GM23248 (cell line): ENCODE data around the gene SCO2. TPM values are rescaled to one million over a fixed set of nuclear protein-coding genes. Genes with fewer than 3 reads are reported as not detected.
"Not testable (repeated sequence)": the region's sequence is repeated elsewhere in the genome, so short reads cannot be mapped to it uniquely, and the experiment has no call there.

Source experiments
- DNase-seq: peaks from one replicate; pipeline ENCODE4 v3.0.0-alpha.2; 2015
- H2AFZ ChIP-seq: fragments of 200-600 bp; sonication (generic); 2 replicates; pipeline ENCODE4 v1.6.1; 2016; ENCODE audit warnings: antibody characterized with exemption
- H3F3A ChIP-seq: fragments of 200-600 bp; sonication (generic); 2 replicates; pipeline ENCODE4 v1.6.1; 2016; ENCODE audit warnings: mild to moderate bottlenecking, antibody characterized with exemption, mixed run types; ENCODE audit not compliant: insufficient read depth
- H3K27ac ChIP-seq: fragments of 200-600 bp; sonication (generic); 2 replicates; pipeline ENCODE4 v1.5.1; 2016; ENCODE audit warnings: mild to moderate bottlenecking
- H3K27me3 ChIP-seq: fragments of 200-600 bp; sonication (generic); replicated peaks from 2 replicates; pipeline ENCODE4 v1.6.1; 2016; ENCODE audit warnings: mild to moderate bottlenecking; ENCODE audit not compliant: insufficient read depth
- H3K36me3 ChIP-seq: fragments of 200-600 bp; sonication (generic); 2 replicates; pipeline ENCODE4 v1.6.1; 2016; ENCODE audit warnings: low read depth, mild to moderate bottlenecking
- H3K4me1 ChIP-seq: fragments of 200-600 bp; sonication (generic); 2 replicates; pipeline ENCODE4 v1.6.1; 2016; ENCODE audit warnings: mild to moderate bottlenecking; ENCODE audit not compliant: insufficient read depth
- H3K4me2 ChIP-seq: fragments of 200-600 bp; sonication (generic); one replicate; pipeline ENCODE4 v1.6.1; 2016; ENCODE audit warnings: mild to moderate bottlenecking; ENCODE audit not compliant: unreplicated experiment
- H3K4me3 ChIP-seq: fragments of 200-600 bp; sonication (generic); 2 replicates; pipeline ENCODE4 v1.5.1; 2016; ENCODE audit warnings: mild to moderate bottlenecking
- H3K79me2 ChIP-seq: fragments of 200-600 bp; sonication (generic); 2 replicates; pipeline ENCODE4 v1.6.1; 2016; ENCODE audit warnings: mild to moderate bottlenecking; ENCODE audit not compliant: insufficient read depth
- H3K9ac ChIP-seq: fragments of 200-600 bp; sonication (generic); 2 replicates; pipeline ENCODE4 v1.6.1; 2016; ENCODE audit warnings: mild to moderate bottlenecking
- H3K9me2 ChIP-seq: fragments of 200-600 bp; sonication (generic); 2 replicates; pipeline ENCODE4 v1.6.1; 2016; ENCODE audit warnings: mixed run types, mild to moderate bottlenecking, moderate library complexity; ENCODE audit not compliant: insufficient read depth
- H3K9me3 ChIP-seq: fragments of 200-600 bp; sonication (generic); one replicate; pipeline ENCODE4 v1.6.1; 2017; ENCODE audit warnings: low read depth
- H4K20me1 ChIP-seq: fragments of 200-600 bp; sonication (generic); 2 replicates; pipeline ENCODE4 v1.6.0; 2016; ENCODE audit not compliant: insufficient read depth
- EZH2 ChIP-seq: fragments of 200-600 bp; sonication (generic); IDR thresholded peaks from 2 replicates; pipeline ENCODE4 v1.6.1; 2018; ENCODE audit warnings: antibody characterized with exemption, mild to moderate bottlenecking; ENCODE audit not compliant: insufficient read depth, poor library complexity, severe bottlenecking
- EZH2phosphoT487 ChIP-seq: fragments of 200-600 bp; sonication (generic); IDR thresholded peaks from 2 replicates; pipeline ENCODE4 v1.6.1; 2018; ENCODE audit warnings: antibody characterized with exemption, moderate library complexity, mild to moderate bottlenecking, low read depth; ENCODE audit not compliant: insufficient read depth
- WGBS, 2 experiments: methylation state at CpG; one replicate each; pipeline ENCODE4 v1.1.6; 2015 to 2017; ENCODE audit warnings: low lambda C conversion rate in 2 of 2, low coverage in 1 of 2; ENCODE audit errors: missing lambda C conversion rate in 2 of 2; 5-methylcytosine and 5-hydroxymethylcytosine counted together
- in situ Hi-C: fragments of 300-500 bp; cut with MboI; formaldehyde crosslinking; loops from 2 replicates; pipeline ENCODE4 v1.15.0; 2020
- polyA plus RNA-seq: library from polyadenylated mRNA; unstranded; fragments of >200 nt; fragmentation: Nextera tagmentation; extraction: Ambion mirVana; gene quantifications from 2 replicates; pipeline ENCODE4 v1.2.1, GENCODE V29; 2016
- total RNA-seq: library from RNA; depleted of rRNA; stranded (reverse); fragments of >200 nt; shearing (Covaris generic); gene quantifications from 2 replicates; pipeline ENCODE4 v1.2.3, GENCODE V29; 2014

Gene SCO2
- total and polyA plus RNA-seq, 2 experiments from 2014 or later = 8.4 to 11.0 TPM

DNA sequence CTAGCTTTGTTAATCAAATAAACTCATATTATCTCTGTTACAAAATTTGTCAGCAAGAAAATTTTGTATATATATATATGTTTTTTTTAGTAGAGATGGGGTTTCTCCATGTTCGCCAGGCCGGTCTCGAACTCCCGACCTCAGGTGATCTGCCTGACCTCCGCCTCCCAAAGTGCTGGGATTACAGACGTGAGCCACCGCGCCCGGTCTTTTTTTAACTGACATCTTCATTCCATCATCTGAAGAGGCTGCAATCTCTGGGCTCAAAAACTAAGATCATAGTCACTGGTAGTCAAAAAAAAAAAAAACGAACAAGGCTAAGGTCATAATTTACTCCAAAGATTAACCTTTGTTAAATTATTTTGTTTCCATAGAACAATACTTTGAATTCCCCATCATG lies 15.0 kb upstream of the SCO2 start:
- Histone ChIP-seq H3K27me3 (no peaks in the 10 kb centered on the region), H3K27ac (peak overlapping the region; percentile 99), H3K36me3 (no peaks in the 10 kb centered on the region), H3K4me1 (peaks cover 42% of the 10 kb centered on the region), H3K4me2 (peak overlapping the region; percentile 84), H2AFZ (no peak overlapping the region), H3K4me3 (no peak overlapping the region), H3K9ac (peak overlapping the region; percentile 90), H3K9me3 (no peaks in the 10 kb centered on the region), H4K20me1 (no peaks in the 10 kb centered on the region), H3K79me2 (no peaks in the 10 kb centered on the region), H3F3A (peaks cover 42% of the 10 kb centered on the region), H3K9me2 (no peaks in the 10 kb centered on the region)
- DNase-seq = no peak
- 81% methylated on average over 10 of the region's 10 CpGs for WGBS, 2 experiments
- in situ Hi-C loops = no loop called here
- TF ChIP-seq EZH2phosphoT487 (no peak), EZH2 (no peak)

DNA sequence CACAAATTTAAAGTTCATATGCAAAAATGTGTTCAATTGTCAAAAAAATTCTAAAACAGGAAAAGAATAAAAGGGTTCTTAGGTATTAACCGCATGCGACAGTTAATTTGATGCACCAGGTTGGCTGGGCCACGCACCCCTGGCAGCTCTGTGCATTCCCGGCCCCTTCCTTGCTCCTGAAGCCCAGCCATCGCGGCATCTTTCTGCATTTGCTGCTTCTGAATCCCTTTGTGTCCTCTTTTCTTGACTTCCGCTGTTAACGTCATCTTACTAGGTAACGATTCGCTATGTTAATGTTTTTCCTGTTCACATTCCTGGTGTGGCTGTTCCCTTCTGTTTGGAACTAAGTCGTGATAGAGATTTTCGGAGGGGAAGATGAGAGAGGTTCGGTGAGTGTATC lies 12.4 kb upstream of the SCO2 start:
- 75 to 78% methylated on average over 13 of the region's 13 CpGs for WGBS, 2 experiments
- no peak for DNase-seq
- Histone ChIP-seq H3K27me3 (no peaks in the 10 kb centered on the region), H3K4me2 (peak overlapping the region; percentile 54), H3K9me2 (no peaks in the 10 kb centered on the region), H3K4me3 (no peak overlapping the region), H3K9me3 (no peaks in the 10 kb centered on the region), H4K20me1 (no peaks in the 10 kb centered on the region), H3K4me1 (peaks cover 42% of the 10 kb centered on the region), H3K36me3 (no peaks in the 10 kb centered on the region), H3F3A (peaks cover 44% of the 10 kb centered on the region), H3K9ac (peak overlapping the region; percentile 90), H2AFZ (peak overlapping the region; percentile 70), H3K27ac (peak overlapping the region; percentile 99), H3K79me2 (no peaks in the 10 kb centered on the region)
- in situ Hi-C loops = no loop called here
- TF ChIP-seq EZH2 (no peak), EZH2phosphoT487 (no peak)

DNA sequence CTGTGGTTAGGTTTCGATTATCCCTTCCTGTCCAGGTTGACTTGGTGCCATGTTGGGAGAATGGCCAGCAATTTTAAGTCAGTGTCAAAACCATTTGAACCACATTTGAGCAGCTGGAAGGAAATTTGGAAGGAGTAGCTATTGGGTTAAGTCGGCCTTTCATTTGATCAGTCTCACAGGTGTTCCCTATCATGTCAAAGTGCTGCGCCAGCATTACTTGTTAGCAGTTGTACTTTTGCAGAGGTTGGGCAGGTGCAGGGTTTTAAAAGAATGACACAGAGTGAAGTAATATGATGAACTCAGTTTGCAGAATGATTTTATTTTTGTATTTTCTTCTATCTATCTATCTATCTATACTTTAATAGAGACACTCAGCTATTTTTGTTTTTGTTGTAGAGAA lies 10.8 kb upstream of the SCO2 start:
- TF ChIP-seq EZH2 (no peak), EZH2phosphoT487 (no peak)
- 82 to 87% methylated on average over 3 of the region's 3 CpGs for WGBS, 2 experiments
- H3K9ac ChIP-seq = no peak overlapping the region
- H3K27me3 ChIP-seq = no peaks in the 10 kb centered on the region
- H3K9me2 ChIP-seq = no peaks in the 10 kb centered on the region
- H4K20me1 ChIP-seq = no peaks in the 10 kb centered on the region
- no peaks in the 10 kb centered on the region for H3K79me2 ChIP-seq
- H3K4me1 ChIP-seq = peaks cover 30% of the 10 kb centered on the region
- H3K4me2 ChIP-seq = no peak overlapping the region
- H3F3A ChIP-seq = peaks cover 34% of the 10 kb centered on the region
- no peaks in the 10 kb centered on the region for H3K9me3 ChIP-seq
- DNase-seq = no peak
- H3K4me3 ChIP-seq = no peak overlapping the region
- H2AFZ ChIP-seq = no peak overlapping the region
- no peak overlapping the region for H3K27ac ChIP-seq
- H3K36me3 ChIP-seq = no peaks in the 10 kb centered on the region
- in situ Hi-C loops = no loop called here

DNA sequence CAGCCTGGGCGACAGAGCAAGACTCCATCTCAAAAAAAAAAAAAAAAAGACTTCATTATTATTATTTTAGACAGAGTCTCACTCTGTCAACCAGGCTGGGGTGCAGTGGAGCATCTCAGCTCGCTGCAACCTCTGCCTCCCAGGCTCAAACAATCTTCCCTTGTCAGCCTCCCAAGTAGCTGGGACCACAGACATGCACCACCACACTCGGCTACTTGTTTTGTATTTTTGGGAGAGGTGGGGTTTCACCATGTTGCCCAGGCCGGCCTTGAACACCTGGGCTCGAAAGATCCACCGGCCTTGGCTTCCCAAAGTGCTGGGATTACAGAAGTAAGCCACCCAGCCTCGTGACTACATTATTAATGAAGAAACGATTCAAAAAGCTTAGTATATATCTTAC lies 9.7 kb upstream of the SCO2 start:
- Histone ChIP-seq H3K4me1 (peaks cover 19% of the 10 kb centered on the region), H3K27ac (no peak overlapping the region), H3K27me3 (no peaks in the 10 kb centered on the region), H3K4me3 (no peak overlapping the region), H3K36me3 (no peaks in the 10 kb centered on the region), H3F3A (peaks cover 22% of the 10 kb centered on the region), H3K4me2 (no peak overlapping the region), H3K9me2 (no peaks in the 10 kb centered on the region), H2AFZ (no peak overlapping the region), H3K9me3 (no peaks in the 10 kb centered on the region), H3K9ac (no peak overlapping the region), H4K20me1 (no peaks in the 10 kb centered on the region), H3K79me2 (no peaks in the 10 kb centered on the region)
- in situ Hi-C loops = no loop called here
- 89 to 96% methylated on average over 8 of the region's 8 CpGs for WGBS, 2 experiments
- no peak for TF ChIP-seq EZH2phosphoT487
- no peak for TF ChIP-seq EZH2
- DNase-seq = no peak

DNA sequence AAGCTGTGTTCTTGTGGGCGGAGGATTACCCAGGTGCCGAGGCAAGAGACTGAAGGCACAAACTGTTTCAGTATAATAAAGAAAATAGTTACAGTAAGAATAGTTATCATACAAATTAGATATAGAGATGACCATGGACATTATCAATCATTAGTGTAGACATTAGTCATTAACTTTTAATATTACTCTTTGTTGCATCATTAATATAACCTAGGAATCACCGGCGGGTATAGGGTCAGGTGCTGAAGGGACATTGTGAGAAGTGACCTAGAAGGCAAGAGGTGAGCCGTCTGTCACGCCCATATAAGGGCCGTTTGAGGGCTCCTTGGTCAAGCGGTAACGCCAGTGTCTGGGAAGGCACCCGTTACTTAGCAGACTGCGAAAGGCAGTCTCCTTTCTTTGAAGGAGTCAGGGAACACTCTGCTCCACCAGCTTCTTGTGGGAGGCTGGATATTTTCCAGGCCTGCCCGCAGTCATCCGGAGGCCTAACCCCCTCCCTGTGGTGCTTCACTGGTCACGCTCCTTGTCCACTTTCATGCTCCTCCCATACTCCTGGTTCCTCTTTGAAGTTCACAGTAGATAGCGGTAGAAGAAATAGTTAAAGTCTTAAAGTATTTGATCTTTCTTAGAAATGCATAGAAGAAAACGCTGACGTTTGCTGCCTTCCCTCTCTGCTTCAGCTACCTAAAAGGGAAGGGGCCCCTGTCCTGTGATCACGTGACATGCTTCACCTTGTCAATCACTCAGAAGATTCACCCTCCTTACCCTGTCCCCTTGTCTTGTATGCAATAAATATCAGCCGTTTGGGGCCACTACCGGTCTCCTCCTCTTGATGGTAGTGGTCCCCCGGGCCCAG lies 8.7 kb upstream of the SCO2 start:
- H3K4me3 ChIP-seq, H3K79me2 ChIP-seq, H3K9me3 ChIP-seq, H3K9me2 ChIP-seq, H3K27ac ChIP-seq, H3K36me3 ChIP-seq, H4K20me1 ChIP-seq, H3K4me2 ChIP-seq, in situ Hi-C loops, H2AFZ ChIP-seq, H3K9ac ChIP-seq, H3K27me3 ChIP-seq: not testable (repeated sequence)
- peaks cover 14% of the 10 kb centered on the region for H3F3A ChIP-seq
- DNase-seq = peak; percentile 10
- 68 to 69% methylated on average over 21 of the region's 21 CpGs for WGBS, 2 experiments
- H3K4me1 ChIP-seq = peaks cover 11% of the 10 kb centered on the region
